GM23338 (cell line): ENCODE results near the gene UBR2. TPM values are rescaled to one million over a fixed set of nuclear protein-coding genes. Genes with fewer than 3 reads are reported as not detected.

Experiments used
- ATAC-seq: fragments of 200-7000 bp; cut with Tn5 transposase; 3 replicates; pipeline ENCODE4 v1.9.1; 2020
- DNase-seq: peaks from one replicate; pipeline ENCODE4 v3.0.0-alpha.2; 2015; ENCODE audit warnings: low spot score
- H2AFZ ChIP-seq: fragments of 200-600 bp; sonication (generic); 2 replicates; pipeline ENCODE4 v1.8.0; 2016; ENCODE audit warnings: antibody characterized with exemption, mild to moderate bottlenecking, moderate library complexity
- H3F3A ChIP-seq: fragments of 200-600 bp; sonication (generic); replicated peaks from 2 replicates; pipeline ENCODE4 v1.8.0; 2017; ENCODE audit warnings: antibody characterized with exemption, mixed run types, low read depth
- H3K27ac ChIP-seq: fragments of 200-600 bp; sonication (generic); 2 replicates; pipeline ENCODE4 v1.6.1; 2016; ENCODE audit warnings: low read depth
- H3K27me3 ChIP-seq: fragments of 200-600 bp; sonication (generic); 2 replicates; pipeline ENCODE4 v1.8.0; 2016; ENCODE audit warnings: mild to moderate bottlenecking, mixed run types, moderate library complexity; ENCODE audit not compliant: insufficient read depth
- H3K36me3 ChIP-seq: fragments of 200-600 bp; sonication (generic); 2 replicates; pipeline ENCODE4 v1.8.0; 2016; ENCODE audit warnings: mild to moderate bottlenecking; ENCODE audit not compliant: insufficient read depth
- H3K4me1 ChIP-seq: fragments of 200-600 bp; sonication (generic); 2 replicates; pipeline ENCODE4 v1.8.0; 2016; ENCODE audit warnings: mild to moderate bottlenecking, moderate library complexity; ENCODE audit not compliant: insufficient read depth
- H3K4me2 ChIP-seq: fragments of 200-600 bp; sonication (generic); 2 replicates; pipeline ENCODE4 v1.7.1; 2017; ENCODE audit warnings: mixed run types
- H3K4me3 ChIP-seq: fragments of 200-600 bp; sonication (generic); 2 replicates; pipeline ENCODE4 v1.6.1; 2016; ENCODE audit warnings: mixed run types
- H3K79me2 ChIP-seq: fragments of 200-600 bp; sonication (generic); replicated peaks from 2 replicates; pipeline ENCODE4 v1.8.0; 2017; ENCODE audit warnings: mild to moderate bottlenecking; ENCODE audit not compliant: insufficient read depth
- H3K9me2 ChIP-seq: fragments of 200-600 bp; sonication (generic); 2 replicates; pipeline ENCODE4 v1.8.0; 2017; ENCODE audit not compliant: insufficient read depth
- H4K20me1 ChIP-seq: fragments of 200-600 bp; sonication (generic); replicated peaks from 2 replicates; pipeline ENCODE4 v1.8.0; 2017; ENCODE audit warnings: mild to moderate bottlenecking; ENCODE audit not compliant: insufficient read depth
- H3K27ac Mint-ChIP-seq: 2 replicates; pipeline ENCODE4 v1.8.0; 2020; ENCODE audit warnings: inconsistent platforms, mild to moderate bottlenecking, moderate library complexity, mixed read lengths
- H3K27me3 Mint-ChIP-seq: 3 replicates; pipeline ENCODE4 v1.8.0; 2022; ENCODE audit warnings: low read depth, mild to moderate bottlenecking, moderate library complexity, mixed read lengths, inconsistent platforms; ENCODE audit not compliant: insufficient read depth, poor library complexity
- H3K36me3 Mint-ChIP-seq: 3 replicates; pipeline ENCODE4 v1.8.0; 2021; ENCODE audit warnings: low read depth, mild to moderate bottlenecking, inconsistent platforms, moderate library complexity, mixed read lengths
- H3K4me1 Mint-ChIP-seq: 3 replicates; pipeline ENCODE4 v1.8.0; 2020; ENCODE audit warnings: mild to moderate bottlenecking, inconsistent platforms, mixed read lengths
- H3K4me3 Mint-ChIP-seq: 3 replicates; pipeline ENCODE4 v1.8.0; 2021; ENCODE audit warnings: moderate library complexity, mild to moderate bottlenecking, inconsistent platforms, mixed read lengths
- H3K9me3 Mint-ChIP-seq: 3 replicates; pipeline ENCODE4 v1.8.0; 2020; ENCODE audit warnings: moderate library complexity, mild to moderate bottlenecking, inconsistent platforms, mixed read lengths
- CREB1 ChIP-seq: fragments of 250-450 bp; sonication (Bioruptor Pico); IDR thresholded peaks from 2 replicates; pipeline ENCODE4 v1.5.0; 2020; ENCODE audit warnings: low read depth, mild to moderate bottlenecking, moderate library complexity
- ETS1 ChIP-seq: IDR thresholded peaks from 2 replicates; pipeline ENCODE4 v1.6.1; 2016; ENCODE audit warnings: antibody characterized with exemption
- NANOG ChIP-seq: IDR thresholded peaks from 2 replicates; pipeline ENCODE4 v1.6.1; 2016; ENCODE audit warnings: antibody characterized with exemption, borderline replicate concordance
- ZNF114 ChIP-seq: fragments of 250-450 bp; sonication (Bioruptor Pico); IDR thresholded peaks from 2 replicates; pipeline ENCODE4 v1.5.0; 2020; ENCODE audit warnings: mild to moderate bottlenecking, moderate library complexity
- ZNF331 ChIP-seq: fragments of 250-450 bp; sonication (Bioruptor Pico); IDR thresholded peaks from 2 replicates; pipeline ENCODE4 v1.5.0; 2020; ENCODE audit warnings: low read depth, mild to moderate bottlenecking, moderate library complexity
- ZNF462 ChIP-seq: fragments of 250-450 bp; sonication (Bioruptor Pico); IDR thresholded peaks from 2 replicates; pipeline ENCODE4 v1.5.0; 2020; ENCODE audit warnings: mild to moderate bottlenecking, moderate library complexity
- polyA plus RNA-seq: library from polyadenylated mRNA; unstranded; fragments of >200 nt; fragmentation: Nextera tagmentation; extraction: Ambion mirVana; gene quantifications from 2 replicates; pipeline ENCODE4 v1.2.1, GENCODE V29; 2016
- total RNA-seq: library from RNA; depleted of rRNA; stranded (reverse); fragments of >200 nt; shearing (Covaris generic); gene quantifications from 2 replicates; pipeline ENCODE4 v1.2.3, GENCODE V29; 2014
- TF ChIP-seq, protein P1 (sequence below): IDR thresholded peaks from one replicate; pipeline ENCODE4 v1.6.1; 2018; ENCODE audit warnings: antibody characterized with exemption; ENCODE audit not compliant: unreplicated experiment

The UBR2 gene
- total and polyA plus RNA-seq, 2 experiments from 2014 or later, result 6.7 to 21.2 TPM

DNA sequence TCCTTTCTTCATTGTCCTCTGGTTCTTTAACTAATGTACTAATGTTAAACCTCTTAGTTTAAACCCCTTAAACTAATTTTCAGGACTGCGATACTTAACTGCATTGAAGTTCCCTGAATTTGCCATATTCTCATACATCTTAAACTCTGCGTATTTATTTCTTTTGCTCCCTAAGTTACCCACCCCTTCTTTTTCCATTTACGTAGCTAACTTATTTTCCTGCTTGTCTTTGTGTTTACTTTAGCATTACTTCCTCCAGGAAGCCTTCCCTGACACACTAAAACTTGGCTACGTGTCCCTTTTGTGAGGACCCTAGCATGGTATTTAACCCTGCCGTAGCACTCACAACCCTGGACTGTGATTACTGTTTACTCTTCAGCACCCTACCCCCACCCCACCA, 79.0 kb downstream of the UBR2 start (continued):
- TF ChIP-seq ZNF462 (CRISPR knock-in tag), result no peak
- TF ChIP-seq CREB1 (CRISPR knock-in tag), result no peak
- no peak for TF ChIP-seq ZNF331 (CRISPR knock-in tag)
- TF ChIP-seq NANOG, result no peak
- no peak for TF ChIP-seq ZNF114 (CRISPR knock-in tag)
- TF ChIP-seq, protein P1, sequence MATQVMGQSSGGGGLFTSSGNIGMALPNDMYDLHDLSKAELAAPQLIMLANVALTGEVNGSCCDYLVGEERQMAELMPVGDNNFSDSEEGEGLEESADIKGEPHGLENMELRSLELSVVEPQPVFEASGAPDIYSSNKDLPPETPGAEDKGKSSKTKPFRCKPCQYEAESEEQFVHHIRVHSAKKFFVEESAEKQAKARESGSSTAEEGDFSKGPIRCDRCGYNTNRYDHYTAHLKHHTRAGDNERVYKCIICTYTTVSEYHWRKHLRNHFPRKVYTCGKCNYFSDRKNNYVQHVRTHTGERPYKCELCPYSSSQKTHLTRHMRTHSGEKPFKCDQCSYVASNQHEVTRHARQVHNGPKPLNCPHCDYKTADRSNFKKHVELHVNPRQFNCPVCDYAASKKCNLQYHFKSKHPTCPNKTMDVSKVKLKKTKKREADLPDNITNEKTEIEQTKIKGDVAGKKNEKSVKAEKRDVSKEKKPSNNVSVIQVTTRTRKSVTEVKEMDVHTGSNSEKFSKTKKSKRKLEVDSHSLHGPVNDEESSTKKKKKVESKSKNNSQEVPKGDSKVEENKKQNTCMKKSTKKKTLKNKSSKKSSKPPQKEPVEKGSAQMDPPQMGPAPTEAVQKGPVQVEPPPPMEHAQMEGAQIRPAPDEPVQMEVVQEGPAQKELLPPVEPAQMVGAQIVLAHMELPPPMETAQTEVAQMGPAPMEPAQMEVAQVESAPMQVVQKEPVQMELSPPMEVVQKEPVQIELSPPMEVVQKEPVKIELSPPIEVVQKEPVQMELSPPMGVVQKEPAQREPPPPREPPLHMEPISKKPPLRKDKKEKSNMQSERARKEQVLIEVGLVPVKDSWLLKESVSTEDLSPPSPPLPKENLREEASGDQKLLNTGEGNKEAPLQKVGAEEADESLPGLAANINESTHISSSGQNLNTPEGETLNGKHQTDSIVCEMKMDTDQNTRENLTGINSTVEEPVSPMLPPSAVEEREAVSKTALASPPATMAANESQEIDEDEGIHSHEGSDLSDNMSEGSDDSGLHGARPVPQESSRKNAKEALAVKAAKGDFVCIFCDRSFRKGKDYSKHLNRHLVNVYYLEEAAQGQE, result no peak

DNA sequence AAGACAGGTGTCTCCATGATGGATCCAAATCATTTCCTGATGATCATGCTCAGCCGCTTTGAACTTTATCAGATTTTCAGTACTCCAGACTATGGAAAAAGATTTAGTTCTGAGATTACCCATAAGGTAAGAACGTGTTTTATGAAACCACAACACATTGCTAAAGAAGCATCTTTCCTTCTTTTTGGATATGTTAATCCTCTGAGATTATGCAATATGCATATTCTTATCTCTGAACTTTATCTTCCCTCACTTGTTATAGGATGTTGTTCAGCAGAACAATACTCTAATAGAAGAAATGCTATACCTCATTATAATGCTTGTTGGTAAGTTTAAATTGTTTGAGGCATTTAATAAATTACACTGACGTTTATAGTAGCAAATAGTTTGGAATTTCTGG, 80.4 kb downstream of the UBR2 start:
- no peaks in the 10 kb centered on the region for H3K27me3 Mint-ChIP-seq
- DNase-seq (no peak), ATAC-seq (no peak)
- H2AFZ ChIP-seq, result no peak overlapping the region
- no peaks in the 10 kb centered on the region for H3K79me2 ChIP-seq
- no peak overlapping the region for H3K4me2 ChIP-seq
- H3K27ac ChIP-seq, result no peak overlapping the region
- H3K36me3 ChIP-seq, result peaks cover 20% of the 10 kb centered on the region; the same call in 1 of the 2 replicates
- no peaks in the 10 kb centered on the region for H3K4me1 ChIP-seq
- H3K36me3 Mint-ChIP-seq, result peaks cover 25% of the 10 kb centered on the region
- H3K9me2 ChIP-seq, result no peaks in the 10 kb centered on the region
- H4K20me1 ChIP-seq, result no peaks in the 10 kb centered on the region
- H3F3A ChIP-seq, result no peaks in the 10 kb centered on the region
- no peaks in the 10 kb centered on the region for H3K27me3 ChIP-seq
- H3K9me3 Mint-ChIP-seq, result no peaks in the 10 kb centered on the region
- H3K4me3 ChIP-seq, result no peak overlapping the region
- no peaks in the 10 kb centered on the region for H3K4me1 Mint-ChIP-seq
- H3K27ac Mint-ChIP-seq, result no peak overlapping the region
- H3K4me3 Mint-ChIP-seq, result no peak overlapping the region
- TF ChIP-seq ETS1, result no peak
